Bronchial epithelial cell (primary cell): ENCODE measurements around the gene NPY5R. TPM values are rescaled to one million over a fixed set of nuclear protein-coding genes. Genes with fewer than 3 reads are reported as not detected.

Source experiments
- DNase-seq: peaks from one replicate; pipeline ENCODE4 v3.0.0-alpha.2; 2010; ENCODE audit warnings: low read depth
- FAIRE-seq: peaks from 2 replicates; lab custom pipeline; 2011; peaks lifted over from hg19 to GRCh38; lab: Jason Lieb, UNC
- H3K27me3 ChIP-seq: 2 replicates; pipeline ENCODE4 v1.5.1; 2011; ENCODE audit warnings: low read length; ENCODE audit not compliant: control insufficient read depth, insufficient read depth
- H3K36me3 ChIP-seq: 2 replicates; pipeline ENCODE4 v1.5.1; 2011; ENCODE audit warnings: low read length; ENCODE audit not compliant: control insufficient read depth, insufficient read depth
- H3K4me3 ChIP-seq: 2 replicates; pipeline ENCODE4 v1.5.1; 2011; ENCODE audit warnings: mild to moderate bottlenecking, low read depth, low read length, control low read depth
- total RNA-seq: library from RNA; depleted of rRNA; stranded (reverse); fragments of >200 nt; gene quantifications from 2 replicates; pipeline ENCODE4 v1.2.1, GENCODE V29; 2014
- TF ChIP-seq, protein P1 (sequence below): IDR thresholded peaks from 2 replicates; pipeline ENCODE4 v1.5.1; 2011; ENCODE audit warnings: mild to moderate bottlenecking, moderate library complexity, low read length, control low read depth, inconsistent platforms; ENCODE audit not compliant: insufficient read depth, severe bottlenecking

Gene NPY5R
- total RNA-seq, 1 donor from 2014 or later: not detected

DNA sequence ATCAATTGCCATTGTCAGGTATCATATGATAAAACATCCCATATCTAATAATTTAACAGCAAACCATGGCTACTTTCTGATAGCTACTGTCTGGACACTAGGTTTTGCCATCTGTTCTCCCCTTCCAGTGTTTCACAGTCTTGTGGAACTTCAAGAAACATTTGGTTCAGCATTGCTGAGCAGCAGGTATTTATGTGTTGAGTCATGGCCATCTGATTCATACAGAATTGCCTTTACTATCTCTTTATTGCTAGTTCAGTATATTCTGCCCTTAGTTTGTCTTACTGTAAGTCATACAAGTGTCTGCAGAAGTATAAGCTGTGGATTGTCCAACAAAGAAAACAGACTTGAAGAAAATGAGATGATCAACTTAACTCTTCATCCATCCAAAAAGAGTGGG lies 7.0 kb downstream of the NPY5R start:
- TF ChIP-seq, protein P1, sequence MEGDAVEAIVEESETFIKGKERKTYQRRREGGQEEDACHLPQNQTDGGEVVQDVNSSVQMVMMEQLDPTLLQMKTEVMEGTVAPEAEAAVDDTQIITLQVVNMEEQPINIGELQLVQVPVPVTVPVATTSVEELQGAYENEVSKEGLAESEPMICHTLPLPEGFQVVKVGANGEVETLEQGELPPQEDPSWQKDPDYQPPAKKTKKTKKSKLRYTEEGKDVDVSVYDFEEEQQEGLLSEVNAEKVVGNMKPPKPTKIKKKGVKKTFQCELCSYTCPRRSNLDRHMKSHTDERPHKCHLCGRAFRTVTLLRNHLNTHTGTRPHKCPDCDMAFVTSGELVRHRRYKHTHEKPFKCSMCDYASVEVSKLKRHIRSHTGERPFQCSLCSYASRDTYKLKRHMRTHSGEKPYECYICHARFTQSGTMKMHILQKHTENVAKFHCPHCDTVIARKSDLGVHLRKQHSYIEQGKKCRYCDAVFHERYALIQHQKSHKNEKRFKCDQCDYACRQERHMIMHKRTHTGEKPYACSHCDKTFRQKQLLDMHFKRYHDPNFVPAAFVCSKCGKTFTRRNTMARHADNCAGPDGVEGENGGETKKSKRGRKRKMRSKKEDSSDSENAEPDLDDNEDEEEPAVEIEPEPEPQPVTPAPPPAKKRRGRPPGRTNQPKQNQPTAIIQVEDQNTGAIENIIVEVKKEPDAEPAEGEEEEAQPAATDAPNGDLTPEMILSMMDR: no peak
- Histone ChIP-seq H3K36me3 (no peaks in the 10 kb centered on the region), H3K4me3 (no peak overlapping the region), H3K27me3 (no peaks in the 10 kb centered on the region)
- DNase-seq: peak; percentile 52
- FAIRE-seq: no peak

DNA sequence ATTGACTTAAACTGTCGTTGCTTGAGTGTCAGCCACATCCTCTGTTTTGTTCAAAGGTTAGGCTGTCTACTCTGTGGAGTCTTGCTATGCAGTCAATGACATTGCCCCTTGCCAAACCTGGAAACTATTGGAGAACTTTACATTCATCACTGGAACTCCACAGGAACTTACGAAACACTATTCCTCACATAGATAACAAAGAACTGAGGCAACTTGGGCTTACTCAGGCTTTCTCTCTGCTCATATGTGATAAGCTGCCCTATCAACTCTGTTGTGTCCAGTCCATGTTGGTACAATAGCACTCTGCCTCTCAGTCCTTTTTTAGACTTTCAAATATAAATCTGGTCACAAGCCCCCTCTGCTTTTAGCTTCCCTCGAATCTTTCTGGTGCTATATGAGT lies 9.4 kb downstream of the NPY5R start:
- Histone ChIP-seq H3K4me3 (no peak overlapping the region), H3K36me3 (no peaks in the 10 kb centered on the region), H3K27me3 (no peaks in the 10 kb centered on the region)
- FAIRE-seq (no peak), DNase-seq (no peak)
- TF ChIP-seq, protein P1: no peak

DNA sequence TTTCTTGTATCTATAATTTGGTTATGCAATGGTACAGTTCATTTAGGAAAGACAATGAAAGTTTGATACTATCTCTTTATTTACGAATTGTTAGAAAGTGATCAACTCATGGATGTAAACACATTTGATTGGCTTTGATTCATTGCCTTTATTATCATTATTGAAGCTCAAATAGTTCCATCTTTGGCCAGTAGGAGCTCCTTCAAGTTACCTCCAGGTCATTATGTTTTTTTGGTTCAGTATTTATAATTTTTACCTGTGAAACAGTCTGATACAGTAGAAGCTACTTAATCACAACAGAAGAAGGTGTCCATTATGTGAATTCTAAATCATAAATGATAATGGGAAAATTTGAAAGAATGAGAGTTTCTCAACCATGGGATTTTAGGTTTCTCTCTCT lies 12.4 kb downstream of the NPY5R start:
- DNase-seq (no peak), FAIRE-seq (no peak)
- no peaks in the 10 kb centered on the region for H3K27me3 ChIP-seq
- H3K36me3 ChIP-seq: no peaks in the 10 kb centered on the region
- H3K4me3 ChIP-seq: no peak overlapping the region
- TF ChIP-seq, protein P1: peak; percentile 2

DNA sequence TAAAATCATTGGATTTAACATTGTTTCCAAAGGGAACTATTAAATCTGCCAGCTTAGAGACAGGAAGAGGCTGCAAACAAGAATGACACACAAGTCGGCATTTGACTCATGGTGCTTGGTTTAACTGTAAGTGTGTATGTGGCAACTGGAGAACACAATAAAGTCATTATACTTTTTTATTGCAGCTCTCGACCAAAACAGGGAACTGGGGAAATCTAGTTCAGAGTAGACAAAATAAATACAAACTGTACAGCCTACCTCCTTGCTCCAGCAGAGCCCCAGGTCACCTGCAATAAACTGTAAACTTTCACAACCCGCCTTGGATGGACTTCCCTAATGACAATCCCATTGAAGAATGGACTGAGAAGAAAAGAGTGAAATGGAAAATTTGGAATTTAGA lies 24.0 kb downstream of the NPY5R start:
- Histone ChIP-seq H3K27me3 (no peaks in the 10 kb centered on the region), H3K4me3 (no peak overlapping the region), H3K36me3 (no peaks in the 10 kb centered on the region)
- FAIRE-seq (no peak), DNase-seq (peak; percentile 8)
- TF ChIP-seq, protein P1: no peak

GRCh38 chr4:163372029-163372428 lies 28.3 kb downstream of the NPY5R start:
- no peak for FAIRE-seq
- TF ChIP-seq, protein P1: no peak
- Histone ChIP-seq H3K4me3 (no peak overlapping the region), H3K36me3 (no peaks in the 10 kb centered on the region), H3K27me3 (no peaks in the 10 kb centered on the region)
- no peak for DNase-seq

DNA sequence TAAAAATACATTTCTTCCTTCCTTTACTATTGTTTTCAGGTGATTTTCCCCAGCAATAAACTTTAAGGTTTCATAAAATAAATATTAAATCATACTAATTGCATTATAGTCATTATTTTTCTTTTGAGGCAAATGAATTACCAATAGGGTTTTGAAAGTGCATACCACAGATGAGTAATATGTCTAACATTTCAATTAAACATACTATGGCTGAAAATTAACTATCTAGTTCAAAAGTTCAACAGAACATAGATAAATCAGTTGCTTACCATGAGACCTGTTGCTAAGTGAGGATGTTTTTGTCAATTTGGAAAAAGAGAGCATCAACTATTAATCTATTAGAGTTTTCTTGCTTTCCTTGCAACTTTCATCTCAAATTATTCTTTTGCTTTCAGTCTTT lies 35.0 kb downstream of the NPY5R start:
- TF ChIP-seq, protein P1: no peak
- no peaks in the 10 kb centered on the region for H3K36me3 ChIP-seq
- no peak for FAIRE-seq
- H3K27me3 ChIP-seq: no peaks in the 10 kb centered on the region
- no peak overlapping the region for H3K4me3 ChIP-seq
- DNase-seq: no peak
